ENCODE data around the gene PSME4.

PSME4 gene

GRCh38 chr2:53820711-53821110 lies 150.1 kb downstream of the PSME4 start:
- Mint-ChIP-seq H3K4me1 (peaks cover 20% of the 10 kb centered on the region), H3K27ac (no peak overlapping the region)

GRCh38 chr2:53820048-53820447 lies 150.7 kb downstream of the PSME4 start:
- H3K36me3 Mint-ChIP-seq (ENCODE audit: low read depth), result peaks cover 36% of the 10 kb centered on the region
- no peak for TF ChIP-seq CTCF (IDR thresholded peaks at IDR 0.05)
- no peaks in the 10 kb centered on the region for H3K27me3 Mint-ChIP-seq (ENCODE audit: low read depth, poor library complexity)
- H3K9me3 Mint-ChIP-seq, result no peaks in the 10 kb centered on the region
- no peak overlapping the region for H3K4me3 Mint-ChIP-seq
- H3K4me1 Mint-ChIP-seq, result peaks cover 20% of the 10 kb centered on the region
- DNase-seq, result no peak
- no peak overlapping the region for H3K27ac Mint-ChIP-seq

More at GRCh38 chr2:53820711-53821110, 150.1 kb downstream of the PSME4 start:
- Mint-ChIP-seq H3K27me3 (ENCODE audit: low read depth, poor library complexity) (no peaks in the 10 kb centered on the region), H3K4me3 (no peak overlapping the region), H3K36me3 (ENCODE audit: low read depth) (peaks cover 29% of the 10 kb centered on the region), H3K9me3 (no peaks in the 10 kb centered on the region)
- no peak for TF ChIP-seq CTCF (IDR thresholded peaks at IDR 0.05)
- DNase-seq, result no peak

- peaks cover 20% of the 10 kb centered on the region for H3K4me1 Mint-ChIP-seq
- no peaks in the 10 kb centered on the region for H3K27me3 Mint-ChIP-seq (ENCODE audit: low read depth, poor library complexity)
- H3K27ac Mint-ChIP-seq, result no peak overlapping the region
- no peaks in the 10 kb centered on the region for H3K9me3 Mint-ChIP-seq
- peaks cover 38% of the 10 kb centered on the region for H3K36me3 Mint-ChIP-seq (ENCODE audit: low read depth)
- no peak for DNase-seq
- TF ChIP-seq CTCF (IDR thresholded peaks at IDR 0.05), result no peak
- no peak overlapping the region for H3K4me3 Mint-ChIP-seq
Observed at GRCh38 chr2:53819634-53820033, 151.2 kb downstream of the PSME4 start.

- peak overlapping the region; percentile 88 for H3K27ac Mint-ChIP-seq
- no peaks in the 10 kb centered on the region for H3K27me3 Mint-ChIP-seq (ENCODE audit: low read depth, poor library complexity)
- peaks cover 45% of the 10 kb centered on the region for H3K36me3 Mint-ChIP-seq (ENCODE audit: low read depth)
- H3K4me3 Mint-ChIP-seq, result no peak overlapping the region
- DNase-seq, result no peak
- H3K9me3 Mint-ChIP-seq, result no peaks in the 10 kb centered on the region
- H3K4me1 Mint-ChIP-seq, result peaks cover 20% of the 10 kb centered on the region
- no peak for TF ChIP-seq CTCF (IDR thresholded peaks at IDR 0.05)
Observed at GRCh38 chr2:53818854-53819435, 151.8 kb downstream of the PSME4 start.

Data from nephron progenitor cell (in vitro differentiated cells).